ENCODE data around the gene PNP.

- TF ChIP-seq CTCF (IDR thresholded peaks at IDR 0.05) (no peak), POLR2A (IDR thresholded peaks at IDR 0.05) (no peak), POLR2AphosphoS5 (IDR thresholded peaks at IDR 0.05) (no peak)
Observed at GRCh38 chr14:20485900-20486299, 16.7 kb downstream of the PNP start.

All from transverse colon (tissue), 4 donors.